NCI-H2227 treated with DMSO at 0.1 percent for 48 hours (cell line): Measurements from ENCODE around the gene DUSP15.
"Not testable (repeated sequence)": the region's sequence is repeated elsewhere in the genome, so short reads cannot be mapped to it uniquely, and the experiment has no call there.

Experiments used
- DNase-seq: peaks from one replicate; lab custom pipeline; 2025; lab: John Stamatoyannopoulos, UW

Gene DUSP15

DNA sequence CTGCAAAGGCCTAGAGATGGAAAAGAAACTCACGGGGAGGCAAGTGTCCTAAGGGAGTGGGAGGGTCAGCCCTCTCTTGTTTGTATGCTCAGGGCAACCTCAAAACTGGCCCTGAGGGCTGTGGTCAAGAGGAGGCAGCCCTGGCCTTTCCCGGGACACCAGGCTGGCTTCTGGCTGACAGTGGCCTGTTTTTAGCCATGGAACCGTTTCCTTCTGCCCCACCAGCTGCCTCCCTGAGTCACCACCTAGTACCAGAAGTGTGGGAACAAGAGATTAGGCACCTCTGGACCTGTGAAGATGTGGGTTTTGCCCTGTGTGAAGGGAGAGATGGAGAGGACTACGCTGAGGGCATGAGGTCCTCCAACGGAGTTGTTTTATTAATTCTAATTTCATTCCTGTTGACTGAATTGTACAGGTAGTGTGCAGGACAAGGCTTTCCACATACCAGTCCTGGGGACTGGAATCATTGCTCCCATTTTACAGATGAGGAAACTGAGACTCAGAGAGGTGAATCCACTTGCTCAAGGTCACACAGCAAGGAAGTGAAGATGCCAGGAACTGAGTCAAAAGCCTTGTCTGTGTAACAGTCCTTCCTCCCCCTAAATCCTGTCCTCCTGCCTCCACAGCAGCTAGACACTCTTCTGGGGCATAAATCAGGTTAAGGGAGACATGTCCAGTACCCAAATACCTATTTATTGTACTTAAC, 30.4 kb downstream of the DUSP15 start:
- DNase-seq: no peak

DNA sequence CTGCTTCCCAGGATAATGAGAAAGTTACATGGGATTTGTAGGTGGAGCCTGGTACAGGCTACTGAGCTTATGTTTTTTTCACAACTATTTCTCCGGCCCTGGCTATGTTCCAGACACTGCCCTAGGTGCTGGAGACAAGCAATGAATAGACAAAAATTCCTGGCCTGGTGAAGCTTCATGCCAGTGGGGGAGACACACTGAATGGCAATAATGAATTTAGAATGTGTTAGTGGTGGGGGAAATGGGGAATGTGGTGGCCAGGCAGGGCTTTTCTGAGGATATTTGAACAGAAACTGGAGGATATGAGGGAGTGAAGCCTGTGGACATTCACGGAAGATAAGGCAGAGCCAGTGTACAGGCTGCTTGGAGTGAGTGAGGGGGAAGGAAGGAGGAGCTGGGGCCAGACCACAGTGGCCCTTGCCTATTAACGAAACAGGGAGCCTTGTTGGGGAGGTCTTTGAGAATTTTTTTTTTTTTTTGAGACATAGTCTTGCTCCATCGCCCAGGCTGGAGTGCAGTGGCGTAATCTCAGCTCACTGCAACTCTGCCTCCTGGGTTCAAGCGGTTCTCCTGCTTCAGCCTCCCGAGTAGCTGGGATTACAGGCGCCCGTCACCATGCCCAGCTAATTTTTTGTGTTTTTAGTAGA, 31.6 kb downstream of the DUSP15 start:
- no peak for DNase-seq

DNA sequence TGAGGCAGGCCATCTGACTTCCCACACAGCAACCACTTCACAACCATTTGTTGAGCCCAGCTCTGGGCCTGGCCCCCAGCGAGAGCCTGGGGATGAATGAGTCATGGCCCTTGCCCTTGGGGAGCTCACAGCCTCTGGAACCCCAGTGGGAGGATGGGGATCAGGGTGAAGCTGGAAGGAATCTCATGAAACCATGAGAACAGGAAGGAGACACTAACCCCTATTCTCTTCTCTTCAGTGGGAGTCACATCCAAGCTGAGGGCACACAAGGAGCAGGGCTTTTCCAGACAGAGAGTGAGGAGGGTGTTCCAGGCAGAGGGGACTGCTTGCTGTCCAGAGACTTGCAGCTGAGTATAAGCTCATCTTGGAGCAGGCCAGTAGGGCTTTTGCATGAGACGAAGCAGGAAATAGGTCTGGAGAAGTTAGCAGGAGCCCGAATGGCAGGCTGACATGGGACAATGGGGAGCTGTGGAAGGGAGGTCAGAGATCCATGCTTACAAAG, 32.4 kb downstream of the DUSP15 start:
- no peak for DNase-seq

DNA sequence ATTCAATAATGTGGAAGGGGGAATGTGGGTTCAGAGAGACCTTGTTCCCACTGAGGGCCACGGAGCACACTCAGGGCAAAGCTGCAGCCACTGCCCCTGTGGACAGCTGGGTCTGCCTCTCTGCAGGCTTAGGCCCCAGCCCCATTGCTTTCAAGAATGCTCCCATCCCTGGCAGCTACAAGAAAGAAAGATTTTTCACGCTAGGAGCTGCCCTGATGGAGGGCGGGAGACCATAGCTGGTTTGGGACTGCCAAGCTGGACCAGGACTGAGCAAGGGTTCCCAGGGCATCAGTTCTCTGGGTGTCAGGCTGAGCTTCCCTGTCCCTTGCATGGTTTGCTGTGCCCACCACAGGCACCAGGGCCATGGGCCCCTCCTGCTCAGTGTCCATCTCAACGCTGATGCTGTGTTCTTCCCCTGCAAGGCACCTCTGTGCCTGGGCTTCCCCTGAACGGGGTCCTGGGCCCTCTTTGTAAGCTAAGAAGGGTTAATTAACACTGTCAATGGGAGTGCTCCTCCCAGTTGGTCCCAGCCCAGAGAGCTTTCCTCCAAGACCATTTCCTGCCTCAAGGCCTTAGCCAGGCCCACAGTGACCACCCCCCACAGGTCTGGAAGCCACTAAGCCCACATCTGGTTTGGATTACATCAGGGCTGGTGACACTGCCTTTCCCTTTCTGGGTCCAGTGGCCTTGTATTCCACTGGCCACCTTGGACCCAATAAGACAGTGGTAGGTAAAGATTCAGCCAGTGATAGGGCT, 33.3 kb downstream of the DUSP15 start:
- no peak for DNase-seq

DNA sequence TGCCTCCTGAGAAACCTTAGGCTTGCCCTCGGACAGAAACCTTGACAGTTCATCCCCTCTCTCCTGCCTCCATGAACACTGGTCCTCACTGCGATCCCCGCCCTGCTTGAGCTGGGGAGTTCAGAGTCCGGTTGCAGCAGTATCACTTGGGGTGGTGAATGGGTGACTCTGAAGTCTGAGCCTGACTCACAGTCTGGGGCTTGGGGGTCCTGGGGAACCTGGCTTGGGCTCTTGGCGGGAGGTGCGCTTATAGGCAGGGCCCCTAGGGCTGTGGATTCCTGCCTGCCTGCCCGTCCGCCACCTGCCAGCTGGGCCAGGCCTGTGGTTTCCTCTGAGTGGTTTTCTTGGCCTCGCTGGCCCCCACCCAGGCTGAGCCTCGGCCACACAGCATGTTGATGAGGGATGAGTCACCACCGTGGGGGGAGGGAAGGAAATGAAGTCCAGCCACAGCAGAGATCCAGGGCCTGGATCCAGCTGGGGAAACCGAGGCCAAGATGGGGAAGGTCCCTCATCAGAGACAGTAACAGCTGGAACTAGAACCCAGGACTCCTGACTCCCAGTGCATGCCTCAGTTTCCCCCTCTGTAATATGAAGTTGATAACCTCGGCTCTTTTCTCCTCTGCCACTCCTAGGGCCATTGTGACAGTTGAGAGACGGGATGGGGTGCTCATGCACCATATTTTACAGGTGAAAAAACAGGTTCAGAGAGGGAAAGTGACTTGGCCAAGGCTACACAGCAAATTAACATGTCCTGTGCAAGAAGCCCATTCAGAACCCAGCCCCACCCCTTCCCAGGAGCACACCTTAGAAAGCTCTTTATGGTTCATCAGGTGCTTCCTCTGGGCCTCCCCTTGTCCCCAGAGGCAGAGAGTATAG, 34.1 kb downstream of the DUSP15 start:
- DNase-seq: no peak

DNA sequence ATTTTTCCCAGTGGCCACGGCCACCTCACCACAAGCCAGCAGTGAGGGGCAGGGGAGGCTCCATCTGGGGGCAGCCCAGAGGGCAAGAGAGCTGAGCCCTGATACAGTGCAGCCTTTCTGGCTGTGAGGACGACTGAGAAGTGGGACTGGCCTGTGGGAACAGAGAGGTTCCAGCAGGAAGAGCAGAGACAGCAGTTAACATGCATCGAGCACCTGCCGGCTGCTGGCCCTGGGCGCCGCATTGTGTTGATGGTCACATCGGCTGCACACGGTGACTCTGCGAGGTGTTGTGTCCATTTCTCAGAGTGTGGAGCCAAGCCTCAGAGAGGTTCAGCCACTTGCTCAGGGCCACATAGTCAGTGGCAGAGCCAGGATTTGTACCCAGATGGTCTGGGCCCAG, 34.8 kb downstream of the DUSP15 start:
- DNase-seq: no peak

DNA sequence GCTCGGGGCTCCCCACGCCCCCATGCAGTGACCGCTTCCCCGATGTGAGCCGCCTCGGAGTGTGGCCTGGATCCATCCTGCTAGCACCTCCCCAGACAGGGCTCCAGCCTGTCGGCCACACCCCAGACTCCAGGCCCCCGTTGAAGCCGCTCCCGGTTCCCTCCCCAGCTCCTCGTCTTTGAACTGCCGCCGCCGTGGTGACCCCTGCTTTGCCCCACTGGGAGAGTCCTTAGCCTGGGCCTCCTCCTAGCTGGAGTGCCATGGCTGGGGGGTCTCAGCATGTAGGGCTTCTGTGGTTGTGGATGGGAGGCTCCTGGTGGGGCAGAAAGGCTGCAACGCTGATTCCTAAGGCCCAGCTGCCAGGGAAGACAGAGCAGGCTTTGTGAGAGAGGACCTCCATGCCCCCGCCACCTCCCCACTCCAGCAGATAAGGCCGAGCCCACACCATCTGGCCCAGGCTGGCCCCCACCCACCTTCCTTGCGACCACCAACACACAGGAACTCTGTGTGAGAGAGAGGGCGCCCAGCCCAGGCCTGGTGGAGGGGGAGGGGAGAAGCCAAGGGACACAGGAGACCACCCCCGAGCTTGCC, 36.3 kb downstream of the DUSP15 start:
- no peak for DNase-seq

DNA sequence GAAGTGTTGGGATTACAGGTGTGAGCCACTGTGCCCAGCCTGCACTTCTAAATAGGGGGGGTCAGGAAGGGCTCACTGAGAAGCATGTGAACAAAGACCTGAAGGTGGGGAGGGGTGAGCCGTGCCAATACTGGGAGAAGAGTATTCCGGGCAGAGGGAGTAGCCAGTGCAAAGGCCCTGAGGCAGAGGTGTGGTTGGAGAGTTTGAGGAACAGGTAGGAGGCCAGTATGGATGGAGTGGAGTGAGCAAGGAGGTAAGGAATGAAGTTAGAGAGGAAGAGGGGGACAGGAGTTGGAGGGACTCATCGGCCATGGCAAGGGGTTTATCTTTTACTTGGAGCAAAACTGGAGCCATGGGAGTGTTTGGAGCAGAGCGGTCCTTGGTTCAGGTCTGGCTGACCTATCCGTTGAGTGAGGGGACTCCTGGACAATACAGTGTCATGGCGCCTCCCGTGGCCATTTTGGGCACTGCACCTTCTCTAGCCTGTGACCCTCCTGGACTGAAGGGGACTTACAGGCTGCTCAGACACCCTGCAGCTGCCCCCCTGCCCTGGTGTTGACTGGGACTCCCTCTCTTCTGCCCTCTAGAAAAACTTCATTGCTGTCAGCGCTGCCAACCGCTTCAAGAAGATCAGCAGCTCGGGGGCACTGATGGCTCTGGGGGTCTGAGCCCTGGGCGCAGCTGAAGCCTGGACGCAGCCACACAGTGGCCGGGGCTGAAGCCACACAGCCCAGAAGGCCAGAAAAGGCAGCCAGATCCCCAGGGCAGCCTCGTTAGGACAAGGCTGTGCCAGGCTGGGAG, 37.0 kb downstream of the DUSP15 start:
- no peak for DNase-seq

DNA sequence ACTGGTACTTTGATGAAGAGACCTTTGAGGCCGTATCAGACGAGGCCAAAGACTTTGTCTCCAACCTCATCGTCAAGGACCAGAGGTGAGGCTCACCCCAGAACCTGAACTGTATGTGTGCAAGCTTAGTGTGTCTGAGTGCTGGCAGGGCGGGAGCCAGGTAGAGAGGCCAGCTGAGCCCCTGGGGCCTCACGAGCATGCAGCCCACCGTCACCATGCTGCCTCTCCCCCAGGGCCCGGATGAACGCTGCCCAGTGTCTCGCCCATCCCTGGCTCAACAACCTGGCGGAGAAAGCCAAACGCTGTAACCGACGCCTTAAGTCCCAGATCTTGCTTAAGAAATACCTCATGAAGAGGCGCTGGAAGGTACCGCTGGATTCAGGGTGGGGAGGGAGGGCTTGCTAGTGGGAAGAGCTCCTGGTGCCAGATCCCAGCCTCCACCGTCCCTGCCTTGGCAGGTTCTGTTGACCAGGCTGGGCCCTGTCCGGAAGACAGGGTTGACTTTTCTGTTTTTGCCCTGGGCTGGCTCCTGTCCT, 38.5 kb downstream of the DUSP15 start:
- DNase-seq: no peak

DNA sequence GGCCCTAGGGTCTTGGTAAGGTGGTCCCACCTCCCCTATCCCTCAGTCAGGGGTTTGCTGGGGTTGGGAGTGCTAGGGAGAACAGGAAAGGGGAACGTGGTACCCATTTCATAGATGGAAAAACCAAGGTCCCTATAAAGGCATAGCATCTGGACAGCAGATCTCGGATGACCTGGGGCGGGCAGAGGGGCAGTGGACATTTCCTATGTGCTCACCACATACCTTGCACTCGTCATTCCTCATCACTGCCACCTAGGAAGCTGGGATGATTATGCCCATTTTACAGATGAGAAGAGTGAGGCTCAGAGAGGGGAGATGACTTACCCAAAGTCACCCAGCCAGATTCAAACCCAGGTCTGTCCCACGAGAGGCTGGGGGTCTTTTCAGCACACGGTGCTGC, 39.1 kb downstream of the DUSP15 start:
- no peak for DNase-seq

DNA sequence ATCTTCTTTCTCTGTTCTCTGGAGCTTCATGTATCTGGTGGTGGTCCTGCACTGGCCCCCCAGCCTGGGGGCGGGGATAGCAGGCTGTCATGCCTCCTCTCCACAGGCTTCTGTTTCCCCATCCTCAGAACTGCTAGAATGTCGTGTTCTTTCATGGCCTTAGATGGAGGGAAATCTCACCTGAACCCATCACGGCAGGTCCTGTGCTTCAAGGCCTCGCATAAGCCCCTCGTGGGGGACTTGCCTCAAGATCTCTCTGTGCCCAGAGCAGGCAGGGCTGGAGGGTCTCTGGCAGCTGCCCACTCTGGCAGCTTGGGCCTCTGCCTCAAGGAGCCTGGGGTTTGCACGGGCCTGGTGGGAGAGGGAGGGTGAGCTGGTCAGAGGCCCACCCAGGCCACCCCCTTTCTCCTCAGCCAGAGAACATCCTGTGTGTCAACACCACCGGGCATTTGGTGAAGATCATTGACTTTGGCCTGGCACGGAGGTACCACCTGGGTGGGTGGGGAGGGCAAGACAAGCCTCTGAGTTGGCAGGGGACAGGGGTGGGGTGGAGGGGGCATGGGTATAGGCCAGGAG, 39.8 kb downstream of the DUSP15 start:
- no peak for DNase-seq

DNA sequence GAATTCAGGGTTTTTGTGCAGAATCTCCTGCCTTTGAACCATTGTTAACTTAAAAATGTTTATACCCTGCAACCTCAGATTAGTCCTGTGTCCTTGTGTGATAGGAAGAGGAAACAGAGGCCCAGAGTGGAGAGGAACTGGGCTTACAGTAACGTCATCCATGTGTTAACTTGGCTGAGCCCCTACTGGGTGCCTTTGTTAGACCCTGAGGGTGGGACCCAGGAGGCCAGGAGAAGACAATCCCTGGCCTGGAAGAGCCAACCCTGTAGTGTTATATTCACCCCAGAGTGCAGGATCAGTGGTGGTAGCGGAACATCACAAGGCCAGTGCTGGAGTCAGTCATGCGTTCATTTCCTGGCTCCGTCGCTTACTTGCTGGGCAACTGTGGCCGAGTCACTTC, 40.6 kb downstream of the DUSP15 start:
- no peak for DNase-seq

DNA sequence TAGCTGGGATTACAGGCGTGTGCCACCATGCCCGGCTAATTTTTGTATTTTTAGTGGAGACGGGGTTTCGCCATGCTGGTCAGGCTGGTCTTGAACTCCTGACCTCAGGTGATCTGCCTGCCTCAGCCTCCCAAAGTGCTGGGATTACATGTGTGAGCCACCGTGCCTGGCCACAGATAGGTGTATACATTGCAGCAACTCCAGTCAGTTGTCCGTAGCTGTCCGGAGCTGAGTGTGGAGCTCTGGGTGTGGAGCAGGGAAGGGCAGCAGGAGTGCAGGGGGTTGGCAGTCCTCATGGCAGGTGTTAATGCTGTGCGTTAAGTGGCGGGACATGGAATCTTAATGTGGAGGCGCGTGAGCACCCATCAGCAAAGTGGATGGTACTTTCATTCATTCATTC, 42.3 kb downstream of the DUSP15 start:
- DNase-seq: not testable (repeated sequence)

DNA sequence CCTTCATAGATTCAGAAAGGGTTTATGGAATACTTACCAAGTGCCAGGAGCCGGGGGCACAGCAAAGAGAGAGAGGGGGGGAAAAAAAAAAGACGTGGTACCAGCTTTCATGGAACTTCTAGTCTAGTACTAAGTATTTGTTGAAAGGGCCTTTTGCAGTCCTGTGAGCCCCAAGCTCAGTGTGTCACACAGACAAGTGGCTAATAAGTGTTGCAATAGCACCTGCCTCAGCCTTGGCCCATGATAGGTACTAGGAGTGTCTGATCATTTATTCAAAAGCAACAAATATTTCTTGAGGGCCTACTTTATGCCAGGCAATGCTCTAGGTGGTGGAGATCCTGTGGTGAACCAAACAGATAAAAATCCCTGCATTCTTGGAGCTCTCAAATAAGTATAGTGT, 43.3 kb downstream of the DUSP15 start:
- no peak for DNase-seq

DNA sequence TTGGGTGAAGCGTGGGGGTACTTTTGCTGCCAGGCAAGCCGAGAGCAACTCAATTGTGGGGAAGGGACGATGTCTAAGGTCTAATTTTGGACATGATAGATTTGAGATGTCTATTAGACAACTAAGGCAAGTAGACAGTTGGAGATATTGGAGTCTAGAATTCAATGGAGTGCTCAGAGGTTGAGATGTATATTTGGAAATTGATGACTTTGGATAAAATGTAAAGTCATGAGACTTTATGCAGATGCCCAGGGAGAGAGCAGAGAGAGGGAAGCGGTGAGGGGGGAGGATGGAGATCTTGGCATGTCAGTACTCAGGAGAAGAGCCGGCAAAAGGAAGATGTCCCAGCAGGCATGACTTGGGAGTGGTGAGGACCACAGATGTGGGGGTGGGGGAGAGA, 44.3 kb downstream of the DUSP15 start:
- DNase-seq: no peak

DNA sequence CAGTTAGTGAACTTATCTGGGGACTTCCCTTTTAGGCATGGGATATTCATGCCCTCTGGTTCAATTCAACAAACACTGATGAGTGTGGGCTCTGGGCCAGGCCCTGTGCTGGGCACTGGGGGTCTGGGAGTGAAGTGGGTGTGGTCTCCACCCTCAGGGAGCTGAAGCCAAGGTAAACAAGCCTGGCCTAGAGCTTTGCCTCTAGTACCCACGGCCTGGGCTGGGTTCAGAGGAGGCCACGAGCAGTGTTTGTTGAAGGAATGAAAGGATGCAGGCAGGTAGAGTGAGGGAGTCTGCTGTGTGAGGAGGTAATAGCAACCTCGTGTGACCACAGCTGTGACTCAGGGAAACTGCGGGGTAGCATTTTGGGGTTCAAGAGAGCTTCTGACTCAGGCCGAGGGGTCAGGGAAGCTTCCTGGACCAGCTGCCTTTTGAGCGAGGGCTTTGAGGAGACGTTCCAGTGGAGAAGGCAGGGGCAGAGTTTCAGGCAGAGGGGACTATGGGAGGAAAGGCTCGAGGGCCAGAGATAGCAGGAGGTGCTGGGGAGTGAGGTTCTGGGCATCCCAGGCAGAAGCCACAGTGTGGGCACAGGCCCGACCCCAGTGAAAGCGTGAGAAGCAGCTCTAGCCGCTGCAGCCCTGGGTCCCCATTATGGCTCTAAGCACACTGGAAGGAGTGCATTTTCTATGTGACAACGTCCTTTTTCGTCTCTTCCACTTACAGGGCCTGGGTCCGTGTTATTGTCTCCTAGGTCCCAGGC, 45.6 kb downstream of the DUSP15 start:
- DNase-seq: no peak

DNA sequence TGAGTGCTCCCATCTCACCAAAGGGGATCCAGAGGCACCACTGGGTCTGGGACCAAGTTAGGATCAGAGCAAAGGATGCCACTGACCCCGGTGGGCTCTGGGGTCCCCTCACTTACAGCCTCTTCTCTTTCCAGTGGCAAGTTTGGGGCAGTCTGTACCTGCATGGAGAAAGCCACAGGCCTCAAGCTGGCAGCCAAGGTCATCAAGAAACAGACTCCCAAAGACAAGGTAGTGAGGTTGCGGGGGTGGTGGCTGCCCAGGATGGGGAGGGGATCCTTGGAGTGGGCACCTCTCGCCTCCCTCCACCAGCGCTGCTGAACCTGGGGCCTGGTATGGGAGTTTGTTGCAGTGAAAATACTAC, 46.2 kb downstream of the DUSP15 start:
- no peak for DNase-seq

DNA sequence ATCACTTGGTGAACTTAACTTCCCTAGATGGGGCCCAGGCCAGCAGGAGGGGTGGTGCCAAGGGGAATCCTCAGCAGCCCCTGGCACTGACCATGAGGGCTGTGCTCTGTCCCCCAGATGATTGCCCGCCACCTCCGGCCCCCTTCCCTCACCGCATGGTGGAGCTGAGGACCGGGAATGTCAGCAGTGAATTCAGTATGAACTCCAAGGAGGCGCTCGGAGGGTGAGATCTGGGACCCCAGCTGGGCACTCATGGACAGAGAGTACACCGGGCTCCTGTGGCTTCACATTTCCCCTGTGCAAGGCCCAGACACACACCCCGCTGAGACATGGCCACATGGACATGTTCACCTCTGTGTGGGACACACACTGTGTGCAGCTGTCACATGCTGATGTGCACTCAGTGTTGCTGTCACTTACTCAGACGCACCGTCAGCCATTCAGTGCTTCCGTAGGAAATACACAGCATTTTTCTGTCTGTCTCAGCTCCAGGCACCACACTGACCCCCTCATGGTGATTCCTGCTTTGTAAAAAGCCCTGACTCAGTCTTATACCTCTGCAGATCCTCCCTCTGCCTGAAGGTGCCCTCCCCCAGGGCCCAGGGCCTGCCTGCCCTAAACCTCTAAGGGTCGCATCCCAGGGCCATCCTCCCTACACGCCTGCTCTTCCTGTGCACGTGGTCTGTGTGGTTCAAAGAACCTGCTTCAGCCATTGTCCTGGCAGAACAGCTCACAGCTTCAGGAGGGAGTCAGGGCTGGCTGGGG, 46.8 kb downstream of the DUSP15 start:
- no peak for DNase-seq
